NCI-H146 treated with DMSO at 0.1 percent for 48 hours (cell line): ENCODE data around the gene ST7.
"Not testable (repeated sequence)": the region's sequence is repeated elsewhere in the genome, so short reads cannot be mapped to it uniquely, and the experiment has no call there.

Experiments used
- DNase-seq: peaks from one replicate; lab custom pipeline; 2025; ENCODE audit not compliant: unreplicated experiment; lab: John Stamatoyannopoulos, UW

ST7 gene

DNA sequence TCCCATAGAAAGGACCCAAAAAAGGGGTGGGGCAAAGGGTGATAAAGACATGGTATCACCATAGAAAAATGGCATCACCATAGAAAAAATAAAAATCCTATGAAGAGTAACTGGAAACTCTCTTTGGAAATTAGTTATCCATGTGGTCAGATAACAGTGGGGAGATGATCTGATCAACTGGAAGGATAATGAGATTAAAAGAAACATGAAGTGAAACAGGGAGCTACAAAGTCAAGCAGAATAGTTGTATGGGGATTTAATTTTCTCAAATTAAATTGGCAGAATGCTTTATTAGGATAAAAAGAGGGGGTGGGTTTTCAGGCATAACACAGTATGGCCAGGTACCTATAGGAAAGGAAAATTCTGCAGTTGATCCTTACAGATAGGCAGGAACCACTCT is 258.3 kb downstream of the ST7 start:
- DNase-seq = no peak

DNA sequence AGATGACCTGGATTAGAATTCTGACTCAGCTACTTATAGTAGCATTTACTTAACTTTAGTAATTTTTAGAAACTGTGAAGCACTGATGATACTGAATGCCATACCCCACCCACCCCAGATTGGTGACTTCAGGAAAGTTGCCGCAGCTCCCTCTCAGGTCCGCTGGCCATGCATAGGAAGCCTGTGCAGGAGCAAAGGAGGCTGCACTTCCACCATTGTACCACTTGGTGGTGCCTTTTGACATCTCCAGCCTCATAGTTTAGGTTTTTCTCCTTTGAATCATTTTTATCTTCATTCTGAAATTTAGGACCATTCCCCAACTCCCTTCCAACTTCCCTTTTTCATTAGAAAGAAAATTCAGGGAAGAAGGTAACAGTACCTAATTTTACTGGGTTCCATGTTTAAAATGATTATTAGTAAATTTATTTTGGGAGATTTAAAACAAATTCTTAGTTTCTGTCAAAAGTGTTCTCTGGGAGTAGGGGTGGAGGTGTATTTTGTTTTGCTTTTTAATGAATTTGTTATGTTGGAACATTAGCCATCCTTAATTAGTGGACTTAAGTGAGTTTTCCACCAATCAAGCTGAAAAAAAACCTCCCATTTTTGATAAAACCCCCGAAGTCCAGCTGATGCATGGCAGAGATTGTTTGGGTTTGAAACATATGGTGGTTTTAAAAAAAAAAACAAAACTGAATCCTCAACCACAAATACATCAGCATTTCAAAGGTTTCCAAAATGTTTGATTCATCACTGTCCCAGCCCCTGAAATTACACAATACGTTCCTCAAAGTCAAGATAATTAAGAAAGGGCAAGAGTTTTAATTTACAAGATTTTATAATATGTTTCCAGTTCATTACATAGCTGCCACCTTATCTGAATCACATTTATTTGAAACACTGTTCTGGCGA is 259.9 kb downstream of the ST7 start:
- peak; percentile 26 for DNase-seq

DNA sequence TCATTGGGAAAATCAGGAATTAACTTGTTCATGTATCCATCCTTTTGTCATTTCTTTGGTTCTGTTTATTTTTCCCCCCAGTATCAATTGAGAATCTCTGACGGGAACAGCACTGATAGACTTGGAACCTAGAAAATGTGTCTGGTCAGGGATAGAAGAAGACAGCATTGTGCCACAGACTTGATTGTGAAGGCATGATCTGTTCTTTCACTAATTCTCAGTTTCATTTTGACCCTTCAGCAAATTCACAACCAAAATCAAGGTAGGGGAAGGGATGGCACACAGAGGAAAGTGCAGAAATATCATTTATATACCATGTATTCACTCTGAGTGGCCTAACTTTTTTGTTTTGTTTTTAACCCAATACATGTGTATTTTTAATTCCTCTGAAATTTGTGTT is 262.7 kb downstream of the ST7 start:
- no peak for DNase-seq

DNA sequence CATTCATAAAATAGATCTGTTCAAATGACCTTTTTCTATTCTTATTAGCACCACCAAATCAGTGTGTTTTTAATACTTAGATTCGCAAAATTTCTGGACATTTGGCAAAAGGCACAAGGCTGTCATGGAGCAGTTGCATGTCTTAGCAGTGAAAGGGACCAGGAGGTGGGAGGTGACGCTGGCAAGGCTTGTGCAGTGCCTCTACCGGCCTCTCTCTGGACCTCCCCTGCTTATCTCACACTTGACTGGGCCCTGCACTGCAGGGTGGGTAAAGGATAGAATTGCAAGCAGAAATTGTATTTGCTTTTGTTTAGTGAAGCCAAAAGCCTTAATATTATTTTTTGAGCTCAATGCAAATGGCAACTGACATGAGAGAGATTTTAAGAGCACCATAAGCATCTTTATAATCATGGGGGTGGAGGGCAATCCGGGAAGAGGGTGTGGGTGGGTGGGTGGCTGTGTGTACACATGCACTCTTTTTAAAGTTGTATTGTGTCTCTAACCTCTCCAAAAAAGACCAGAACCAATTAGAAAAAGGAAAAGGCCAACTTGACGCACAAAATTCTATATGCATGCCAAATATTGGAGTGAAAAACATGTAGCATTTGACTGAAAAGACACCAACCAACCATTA is 263.3 kb downstream of the ST7 start:
- no peak for DNase-seq

DNA sequence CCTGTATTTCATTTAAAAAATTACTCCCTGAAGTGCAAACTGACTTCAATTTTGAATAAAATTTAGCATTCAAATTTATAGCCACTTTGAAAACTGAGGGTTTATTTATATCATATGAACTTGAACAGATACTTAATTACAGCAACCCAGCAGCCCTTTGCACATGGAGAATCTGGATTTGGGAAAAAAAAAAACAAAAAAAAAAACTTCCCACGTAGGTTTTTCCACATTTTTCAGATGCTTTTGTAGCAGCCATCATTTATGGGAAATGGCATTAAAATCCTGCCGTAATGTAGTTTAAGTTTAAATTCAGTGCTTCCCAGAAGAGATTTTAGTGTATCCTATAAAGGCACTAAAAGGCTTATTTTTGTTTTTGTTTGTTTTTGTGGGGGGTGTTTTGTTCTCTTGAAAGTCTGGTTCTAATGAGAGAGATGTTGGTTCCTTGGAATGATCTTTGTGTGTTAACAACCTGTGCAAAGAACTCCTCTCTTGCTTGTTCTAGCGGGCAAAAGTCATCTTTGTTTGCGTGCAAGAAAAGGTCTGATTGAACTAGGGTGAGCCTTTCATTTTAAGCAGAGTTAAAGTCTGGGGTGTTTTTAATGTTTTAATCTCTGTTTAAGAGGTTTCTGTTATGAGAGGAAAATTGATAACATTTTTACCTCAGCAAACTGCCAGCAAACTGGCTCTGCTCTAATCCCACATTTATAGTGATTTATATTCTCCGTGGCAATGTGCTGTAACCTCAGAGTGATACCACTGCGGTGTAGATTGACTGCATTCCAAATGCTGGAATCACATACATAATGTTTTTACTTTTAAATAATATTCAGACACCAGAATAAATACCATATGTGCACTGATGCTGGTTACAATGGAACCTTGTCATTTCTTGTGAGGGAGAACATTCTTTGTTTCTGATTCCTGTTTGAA is 264.1 kb downstream of the ST7 start:
- no peak for DNase-seq

DNA sequence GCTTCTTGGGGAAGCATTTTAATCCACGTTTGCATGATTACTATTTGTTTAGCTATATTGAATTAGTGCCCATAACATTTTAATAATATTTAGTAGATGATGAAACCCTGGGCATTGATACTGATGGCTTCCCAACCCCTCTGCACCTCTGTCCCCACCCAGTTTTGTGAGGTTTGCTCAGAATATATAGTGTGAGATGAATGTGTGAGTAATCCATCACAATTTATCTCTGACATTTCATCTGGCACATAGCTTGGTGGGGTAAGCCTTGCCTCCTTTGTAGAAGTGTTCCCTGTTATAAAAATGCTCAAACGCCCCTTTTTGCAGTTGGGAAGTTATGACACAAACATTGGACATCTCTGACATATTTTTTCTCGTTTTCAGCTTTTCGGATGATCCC is 265.4 kb downstream of the ST7 start:
- DNase-seq = no peak

DNA sequence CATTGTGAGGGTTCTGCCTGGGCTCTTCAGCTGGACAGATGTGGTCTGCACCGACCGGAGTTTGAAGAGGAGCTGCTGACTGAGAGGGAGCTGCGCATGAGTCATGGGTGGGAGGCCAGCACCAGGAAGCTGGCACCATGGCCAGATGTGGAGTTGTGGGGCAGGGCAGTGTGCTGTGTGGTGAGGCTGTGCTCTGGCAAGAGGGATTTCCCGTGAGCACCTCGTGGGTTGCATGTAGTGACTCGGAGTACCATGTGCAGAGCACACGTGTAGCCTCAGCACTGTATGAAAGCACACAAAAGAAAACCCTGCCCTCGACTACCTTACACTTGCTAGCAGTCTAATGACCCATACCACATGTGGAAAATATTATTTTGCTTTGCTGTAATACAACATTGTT is 266.2 kb downstream of the ST7 start:
- no peak for DNase-seq

DNA sequence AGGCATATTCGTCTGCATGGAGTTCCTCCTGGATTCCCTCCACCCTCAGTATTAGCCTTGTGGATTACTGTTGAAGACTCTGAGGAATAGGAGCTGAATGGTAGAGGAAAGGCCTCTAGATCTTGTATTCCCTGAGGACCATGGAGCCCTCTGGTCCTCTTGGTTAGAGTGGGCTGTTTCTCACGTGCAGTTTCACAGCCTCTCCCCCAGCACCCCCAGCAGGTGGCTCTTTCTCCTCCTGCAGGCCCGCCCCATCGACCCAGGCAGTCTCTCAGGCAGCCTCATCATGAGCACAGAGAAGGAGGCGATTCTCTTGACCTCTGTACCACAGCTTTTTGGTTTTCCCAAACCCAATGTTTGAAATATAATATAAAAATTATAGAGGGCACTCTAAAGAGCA is 267.5 kb downstream of the ST7 start:
- DNase-seq = no peak

DNA sequence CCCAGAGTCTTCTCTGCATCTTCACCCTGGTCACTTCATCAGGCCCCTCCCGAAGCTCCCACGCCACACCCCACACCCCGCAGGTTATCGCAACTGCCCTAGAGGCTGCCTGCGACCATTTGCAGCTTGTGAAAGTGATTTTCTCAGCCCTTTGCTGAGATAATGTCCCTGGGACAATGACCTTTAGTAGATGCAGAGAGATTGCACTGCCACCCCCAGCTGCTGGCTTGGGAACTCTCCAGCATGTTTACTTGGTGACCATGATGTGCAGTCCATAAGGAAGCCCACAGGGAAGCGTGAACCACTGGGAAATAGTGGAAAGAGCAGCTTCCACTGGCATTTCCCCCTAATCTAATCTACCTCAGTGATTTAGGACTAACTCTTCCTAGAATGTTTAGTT is 272.2 kb downstream of the ST7 start:
- DNase-seq = no peak

DNA sequence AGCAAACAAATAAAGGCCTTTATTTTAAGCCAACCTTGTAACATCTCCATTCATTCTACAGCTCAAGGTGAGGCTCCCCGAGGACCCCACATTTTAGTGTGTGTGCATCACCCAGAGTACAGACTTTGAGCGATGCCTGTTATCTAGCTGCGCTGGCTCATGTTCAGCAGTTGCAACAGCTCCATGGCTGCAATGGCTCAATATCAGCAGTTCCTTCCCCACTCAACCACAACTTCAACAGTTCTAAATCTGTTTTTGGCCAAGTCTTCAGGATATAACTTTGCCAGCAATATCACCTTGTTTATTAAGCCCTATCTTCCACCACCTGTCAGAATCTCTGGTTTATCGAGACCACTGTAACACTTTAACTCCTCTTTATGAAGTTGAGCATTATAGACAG is 273.8 kb downstream of the ST7 start:
- no peak for DNase-seq

DNA sequence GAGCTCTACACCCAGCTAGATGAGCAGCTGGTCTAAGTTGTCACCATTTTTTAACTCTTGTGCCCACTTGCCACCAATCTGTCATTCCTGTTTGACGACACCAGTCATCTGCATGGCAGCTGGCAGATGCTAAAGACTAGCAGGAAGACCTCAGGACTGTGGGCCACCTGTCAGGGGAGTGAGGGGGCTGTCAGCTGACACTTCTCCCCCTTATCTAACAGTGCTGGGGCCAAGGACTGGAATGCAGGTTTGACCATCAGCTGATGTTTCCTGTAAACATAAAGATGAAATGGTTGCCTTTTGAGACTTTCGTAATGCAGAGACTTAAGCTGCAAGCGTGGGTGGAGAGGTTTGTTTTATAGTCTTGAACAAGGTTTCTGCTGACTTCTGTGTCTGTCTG is 276.0 kb downstream of the ST7 start:
- no peak for DNase-seq

DNA sequence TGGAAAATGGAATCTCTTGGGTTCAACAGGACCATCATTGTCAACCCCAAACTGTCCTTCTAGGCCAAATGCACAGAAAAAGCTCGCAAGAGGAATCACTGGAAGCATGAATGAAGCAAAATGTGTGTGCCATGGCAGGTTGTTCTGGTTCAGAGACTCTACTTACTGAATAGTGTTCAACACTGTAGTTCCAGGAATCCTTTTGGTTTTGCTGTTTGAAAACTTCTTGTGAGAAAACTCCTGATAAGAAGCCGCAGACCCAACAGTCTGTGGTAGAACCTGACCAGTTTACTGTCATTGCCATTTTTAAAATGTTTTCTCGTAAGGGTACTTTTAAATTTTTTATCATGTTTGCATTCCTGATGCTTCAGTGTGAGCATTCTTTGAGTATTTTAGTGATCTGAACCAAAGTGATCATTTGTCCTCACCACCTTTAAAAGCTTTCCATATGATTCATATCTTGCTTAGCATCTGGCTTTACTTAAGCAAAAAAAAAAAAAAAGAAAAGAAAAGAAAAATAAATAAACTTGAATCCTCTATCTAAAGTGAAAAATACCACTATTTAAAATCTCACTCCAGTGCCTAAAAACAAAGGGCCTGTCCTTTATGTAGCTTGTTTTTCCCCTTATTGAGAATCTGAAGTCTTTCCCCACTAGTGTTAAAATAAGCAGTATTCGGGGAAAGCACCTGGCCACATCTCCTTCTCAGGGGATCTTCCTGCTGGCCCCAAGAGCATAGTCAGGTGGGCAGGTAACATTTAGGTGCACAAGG is 277.2 kb downstream of the ST7 start:
- no peak for DNase-seq

DNA sequence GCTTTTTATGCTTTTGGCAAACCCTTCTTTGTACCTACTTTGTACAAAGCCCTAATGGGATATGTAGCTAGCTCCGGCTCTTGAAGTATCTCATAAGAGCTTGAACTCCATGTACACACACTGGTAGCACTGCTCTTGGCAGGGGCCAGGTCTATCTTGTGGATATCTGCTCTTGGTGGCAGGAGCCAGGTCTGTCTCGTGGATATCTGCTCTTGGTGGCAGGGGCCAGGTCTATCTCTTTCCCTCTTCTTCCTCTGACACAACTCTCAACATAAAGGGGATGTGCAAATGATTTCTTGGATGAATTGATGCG is 277.7 kb downstream of the ST7 start:
- DNase-seq = no peak

DNA sequence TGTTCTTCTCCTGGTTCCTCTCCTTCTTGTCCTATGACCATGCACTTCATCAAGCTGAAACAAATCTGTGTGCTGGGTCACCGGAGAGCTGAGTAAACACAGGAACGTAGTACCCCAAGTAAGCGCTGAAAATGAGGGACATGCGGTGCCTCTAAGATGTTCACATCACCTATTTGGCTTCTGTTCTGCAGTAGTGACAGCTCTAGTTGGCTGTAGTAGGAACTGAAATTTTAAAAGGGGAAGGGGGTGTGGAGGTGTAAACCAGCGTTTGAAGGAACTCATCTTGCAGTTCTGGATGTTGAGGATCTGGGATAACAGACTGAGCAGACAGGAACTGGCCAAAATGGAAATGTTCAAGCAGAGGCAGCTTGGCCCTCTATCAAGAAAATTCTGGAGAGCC is 284.3 kb downstream of the ST7 start:
- DNase-seq = no peak

DNA sequence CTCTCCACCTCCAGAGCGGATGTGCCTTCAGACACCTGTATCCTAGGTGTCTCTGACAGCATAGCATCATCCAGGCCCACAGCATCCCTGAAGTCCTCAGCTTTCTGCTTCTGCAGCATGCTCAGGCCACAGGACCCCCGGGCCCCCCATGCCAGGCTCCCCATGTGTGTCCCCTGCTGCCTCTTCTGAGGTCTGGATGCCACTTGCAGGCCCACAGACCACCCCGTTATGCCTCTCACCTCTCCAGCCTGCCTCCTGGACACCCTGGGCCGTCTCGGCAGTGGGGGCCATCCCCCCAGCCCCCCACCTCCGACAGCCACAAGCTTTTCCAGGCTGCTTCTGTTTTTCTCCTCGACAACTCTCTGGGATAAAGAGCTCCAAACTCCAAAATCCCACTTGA is 285.2 kb downstream of the ST7 start:
- DNase-seq = no peak

DNA sequence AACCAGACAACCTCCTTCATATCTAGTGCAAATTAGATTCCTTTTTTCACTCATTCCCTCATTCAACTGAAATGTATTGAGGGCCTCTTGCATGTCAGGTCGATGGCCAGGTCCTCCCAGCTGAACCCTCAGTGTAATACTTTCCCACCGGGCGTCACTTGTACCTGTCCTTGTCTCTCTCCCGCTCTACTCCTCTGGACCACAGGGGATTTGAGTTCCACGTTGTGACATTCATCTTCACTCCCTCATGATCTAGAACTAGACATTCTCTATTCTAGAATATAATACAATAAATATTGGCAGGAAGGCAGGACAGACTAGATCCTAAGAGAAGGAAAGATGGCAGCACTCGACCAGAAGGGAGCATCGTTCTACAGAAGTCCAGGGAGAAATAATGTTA is 285.6 kb downstream of the ST7 start:
- DNase-seq = no peak

DNA sequence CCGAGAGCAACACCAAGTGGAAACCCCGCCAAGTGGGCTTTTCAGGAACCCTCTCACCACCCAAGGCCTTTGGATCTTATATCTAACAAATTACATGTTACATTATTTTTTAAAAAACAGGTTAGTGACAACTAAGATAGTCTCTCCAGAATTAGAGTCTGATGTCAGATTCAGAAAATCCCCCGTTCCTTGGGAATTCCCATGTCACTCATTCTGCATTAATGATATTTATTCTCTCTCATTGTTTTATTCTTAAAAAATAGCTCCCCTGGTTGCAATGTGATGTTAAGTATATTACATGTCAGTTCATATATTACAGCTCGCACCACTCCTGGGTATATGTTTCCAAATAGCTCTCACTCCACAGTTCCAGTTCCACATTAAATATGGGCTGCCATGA is 287.8 kb downstream of the ST7 start:
- DNase-seq = no peak

DNA sequence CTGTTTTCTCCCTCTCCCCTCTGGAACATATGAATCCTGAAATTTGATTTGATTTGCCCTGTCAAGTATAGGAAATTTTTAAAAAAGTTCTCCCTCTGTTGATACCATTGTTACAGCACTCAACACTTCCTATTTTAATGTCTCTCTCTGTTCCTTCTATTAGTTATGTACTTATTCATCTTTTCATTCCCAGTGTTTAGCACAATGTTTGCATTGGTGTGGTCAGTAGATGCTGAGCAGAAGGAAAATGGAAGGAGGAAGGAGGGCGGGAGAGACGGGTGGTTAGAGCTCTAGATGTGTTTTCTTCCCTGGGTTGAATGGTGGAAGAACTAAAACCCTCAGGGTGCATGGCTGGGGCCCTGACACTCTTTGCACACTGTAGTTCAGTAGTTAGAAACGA is 290.1 kb downstream of the ST7 start:
- no peak for DNase-seq

DNA sequence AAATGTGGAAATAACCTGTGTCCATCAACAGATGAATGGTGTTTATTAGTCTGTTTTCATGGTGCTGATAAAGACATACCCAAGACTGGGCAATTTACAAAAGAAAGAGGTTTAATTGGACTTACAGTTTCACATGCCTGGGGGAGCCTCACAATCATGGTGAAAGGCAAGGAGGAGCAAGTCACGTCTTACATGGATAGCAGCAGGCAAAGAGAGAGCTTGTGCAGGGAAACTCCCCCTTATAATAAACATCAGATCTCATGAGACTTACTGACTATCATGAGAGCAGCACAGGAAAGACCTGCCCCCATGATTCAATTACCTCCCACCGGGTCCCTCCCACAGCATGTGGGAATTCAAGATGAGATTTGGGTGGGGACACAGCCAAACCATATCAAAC is 292.4 kb downstream of the ST7 start:
- not testable (repeated sequence) for DNase-seq

DNA sequence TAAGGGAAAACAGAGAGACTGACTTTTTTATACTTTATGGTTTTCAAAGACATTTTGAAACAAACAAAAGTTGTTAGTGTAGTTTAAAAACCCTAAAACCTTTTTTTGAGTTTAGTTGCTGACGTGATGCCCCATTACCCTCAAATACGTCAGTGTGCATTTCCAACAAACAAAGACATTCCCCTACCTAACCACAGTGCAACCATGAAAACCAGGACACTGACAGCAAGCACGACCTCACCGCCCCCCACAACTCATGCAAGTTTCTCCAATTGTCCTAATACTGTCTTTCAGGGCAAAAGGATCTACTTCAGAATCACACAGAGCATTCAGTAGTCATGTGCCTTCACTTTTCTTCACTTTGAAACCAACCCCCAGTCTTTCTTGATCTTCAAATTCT is 294.5 kb downstream of the ST7 start:
- no peak for DNase-seq

DNA sequence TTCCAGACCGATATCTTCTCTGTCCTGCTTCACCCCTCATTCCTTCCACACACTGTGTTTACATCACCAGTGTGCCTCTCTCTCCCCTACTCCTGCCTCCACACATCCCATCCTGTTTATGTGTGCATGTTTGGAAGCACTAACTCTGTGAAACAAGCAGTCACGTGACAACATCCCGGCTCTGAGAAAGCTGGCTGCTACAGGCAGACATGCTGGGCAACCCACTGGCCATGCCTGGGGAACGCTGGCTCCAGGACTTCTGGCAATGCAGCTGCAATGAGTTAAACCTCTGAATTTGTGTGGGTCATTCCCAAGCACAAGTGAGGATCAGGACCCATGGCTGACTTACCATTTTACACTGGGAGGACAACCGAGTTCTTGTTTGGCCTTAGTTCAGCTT is 295.5 kb downstream of the ST7 start:
- no peak for DNase-seq
